ENCODE data around the gene CDH4. TPM values are rescaled to one million over a fixed set of nuclear protein-coding genes. Genes with fewer than 3 reads are reported as not detected.

CDH4 gene
- total and polyA plus RNA-seq, 2 of the 4 experiments (the other 2 are of a cell fraction), result 1.6 to 3.5 TPM

DNA sequence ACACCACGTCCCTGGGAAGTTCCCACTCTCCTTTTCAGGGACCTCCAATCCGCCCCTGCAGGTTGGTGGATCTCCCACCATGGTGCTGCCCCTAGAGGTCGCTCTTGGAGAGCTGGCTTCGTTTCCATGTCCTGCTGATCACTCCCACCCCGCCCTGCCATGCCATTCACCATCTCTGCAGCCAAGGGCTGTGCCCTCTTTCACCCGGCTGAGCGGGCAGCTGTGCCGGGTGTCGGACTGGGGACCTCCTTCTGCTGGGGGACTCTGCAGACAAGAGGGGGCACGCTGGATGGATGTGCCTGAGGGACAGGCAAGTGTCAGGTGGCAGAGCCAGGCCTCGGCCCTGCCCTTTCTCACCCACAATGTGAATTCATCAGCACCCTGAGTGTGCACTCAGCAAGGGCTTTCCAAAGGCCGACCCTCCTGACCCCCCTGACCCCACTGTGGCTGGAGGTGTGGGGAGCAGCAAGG lies 347.0 kb downstream of the CDH4 start:
- Histone ChIP-seq H3K4me1 (ENCODE audit: control insufficient read depth, insufficient read depth, low read length) (no peaks in the 10 kb centered on the region), H3K4ac (ENCODE audit: low read depth, low read length) (no peak overlapping the region), H3K9me1 (ENCODE audit: insufficient read depth, low read length) (no peaks in the 10 kb centered on the region), H4K8ac (ENCODE audit: low read depth in 2 of 2, low read length in 2 of 2) (no peak overlapping the region), H3K14ac (replicated peaks; ENCODE audit: low read depth, low read length) (no peak overlapping the region), H3K4me3 (ENCODE audit: insufficient read depth, low read depth, low read length) (no peak overlapping the region), H2BK5ac (ENCODE audit: low read depth, low read length, poor library complexity, severe bottlenecking) (no peak overlapping the region), H4K91ac (ENCODE audit: insufficient read depth, low read depth, low read length) (no peak overlapping the region), H2BK120ac (ENCODE audit: low read depth, low read length) (no peak overlapping the region), H2BK15ac (ENCODE audit: low read depth, low read length) (no peak overlapping the region), H3K36me3 (ENCODE audit: control insufficient read depth, insufficient read depth, low read length) (no peaks in the 10 kb centered on the region), H3K4me2 (ENCODE audit: low read depth, low read length) (no peak overlapping the region), H3K27me3 (ENCODE audit: control insufficient read depth, insufficient read depth, low read length) (no peaks in the 10 kb centered on the region), H2BK20ac (ENCODE audit: low read depth, low read length) (no peak overlapping the region), H2AK9ac (replicated peaks; ENCODE audit: low read depth, low read length, poor library complexity) (no peak overlapping the region), H3K27ac (ENCODE audit: insufficient read depth, low read length) (no peak overlapping the region), H3K79me1 (ENCODE audit: low read depth in 1 of 2, low read length in 2 of 2) (no peaks in the 10 kb centered on the region), H4K20me1 (ENCODE audit: insufficient read depth, low read length) (no peaks in the 10 kb centered on the region), H2AFZ (replicated peaks; ENCODE audit: low read length, poor library complexity) (no peak overlapping the region), H3K9ac (ENCODE audit: low read depth, low read length) (no peak overlapping the region), H3K9me3 (ENCODE audit: control insufficient read depth, insufficient read depth, low read length) (peaks cover 45% of the 10 kb centered on the region), H3K56ac (ENCODE audit: extremely low read depth, insufficient read depth, low read length) (no peak overlapping the region), H4K5ac (ENCODE audit: low read depth, low read length) (no peak overlapping the region), H3K18ac (ENCODE audit: low read depth, low read length) (no peak overlapping the region), H2AK5ac (ENCODE audit: low read depth, low read length) (no peak overlapping the region), H3K23ac (ENCODE audit: low read depth, low read length) (no peak overlapping the region)
- POLR2A ChIA-PET (ENCODE audit: unreplicated experiment), result no interaction called here
- no TSS peak for BruUV-seq (replicated peaks)
- CTCF ChIA-PET, result no interaction called here
- intact Hi-C loops (cut with micrococcal nuclease), result no loop called here
- dilution Hi-C loops (cut with HindIII; ENCODE audit: low sequenced_read_pairs, unreplicated experiment), result no loop called here
- TF ChIP-seq, protein P1, sequence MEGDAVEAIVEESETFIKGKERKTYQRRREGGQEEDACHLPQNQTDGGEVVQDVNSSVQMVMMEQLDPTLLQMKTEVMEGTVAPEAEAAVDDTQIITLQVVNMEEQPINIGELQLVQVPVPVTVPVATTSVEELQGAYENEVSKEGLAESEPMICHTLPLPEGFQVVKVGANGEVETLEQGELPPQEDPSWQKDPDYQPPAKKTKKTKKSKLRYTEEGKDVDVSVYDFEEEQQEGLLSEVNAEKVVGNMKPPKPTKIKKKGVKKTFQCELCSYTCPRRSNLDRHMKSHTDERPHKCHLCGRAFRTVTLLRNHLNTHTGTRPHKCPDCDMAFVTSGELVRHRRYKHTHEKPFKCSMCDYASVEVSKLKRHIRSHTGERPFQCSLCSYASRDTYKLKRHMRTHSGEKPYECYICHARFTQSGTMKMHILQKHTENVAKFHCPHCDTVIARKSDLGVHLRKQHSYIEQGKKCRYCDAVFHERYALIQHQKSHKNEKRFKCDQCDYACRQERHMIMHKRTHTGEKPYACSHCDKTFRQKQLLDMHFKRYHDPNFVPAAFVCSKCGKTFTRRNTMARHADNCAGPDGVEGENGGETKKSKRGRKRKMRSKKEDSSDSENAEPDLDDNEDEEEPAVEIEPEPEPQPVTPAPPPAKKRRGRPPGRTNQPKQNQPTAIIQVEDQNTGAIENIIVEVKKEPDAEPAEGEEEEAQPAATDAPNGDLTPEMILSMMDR (conservative IDR thresholded peaks at IDR 0.05; ENCODE audit: low read depth, low read length), result 0 out of 2 replicates have a peak, but pooled peaks have one; percentile 2
- TF ChIP-seq FOS (IDR thresholded peaks at IDR 0.05; ENCODE audit: low read depth, low read length) (no peak), POLR2A (IDR thresholded peaks at IDR 0.05; ENCODE audit: low read depth, low read length) (no peak), RCOR1 (IDR thresholded peaks at IDR 0.05; ENCODE audit: insufficient replicate concordance, low read length) (no peak), CEBPB (IDR thresholded peaks at IDR 0.05; ENCODE audit: low read depth, low read length) (no peak), NFE2L2 (IDR thresholded peaks at IDR 0.05; ENCODE audit: low read depth, low read length) (no peak), SMC3 (IDR thresholded peaks at IDR 0.05; ENCODE audit: low read depth, low read length) (no peak)
- TF ChIP-seq, protein P2, sequence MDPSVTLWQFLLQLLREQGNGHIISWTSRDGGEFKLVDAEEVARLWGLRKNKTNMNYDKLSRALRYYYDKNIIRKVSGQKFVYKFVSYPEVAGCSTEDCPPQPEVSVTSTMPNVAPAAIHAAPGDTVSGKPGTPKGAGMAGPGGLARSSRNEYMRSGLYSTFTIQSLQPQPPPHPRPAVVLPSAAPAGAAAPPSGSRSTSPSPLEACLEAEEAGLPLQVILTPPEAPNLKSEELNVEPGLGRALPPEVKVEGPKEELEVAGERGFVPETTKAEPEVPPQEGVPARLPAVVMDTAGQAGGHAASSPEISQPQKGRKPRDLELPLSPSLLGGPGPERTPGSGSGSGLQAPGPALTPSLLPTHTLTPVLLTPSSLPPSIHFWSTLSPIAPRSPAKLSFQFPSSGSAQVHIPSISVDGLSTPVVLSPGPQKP (IDR thresholded peaks at IDR 0.05; ENCODE audit: borderline replicate concordance, low read depth, low read length), result no peak
- WGBS, 2 experiments (ENCODE audit: extremely low coverage in 2 of 2, insufficient read length in 1 of 2), result 53% methylated on average over 3 of the region's 12 CpGs; no CpG with 5 or more reads in 1 of the 2 experiments
- in situ Hi-C loops (cut with MboI; ENCODE audit: low sequenced_read_pairs), result no loop called here
- ATAC-seq (ENCODE audit: low read depth), result no peak
- no peak for DNase-seq

All from IMR-90 (cell line).